ENCODE results near the gene BTBD16.

GRCh38 chr10:122245136-122245535 lies 26.0 kb upstream of the BTBD16 start:
- TF ChIP-seq POLR2A (IDR thresholded peaks at IDR 0.05) = no peak
- TF ChIP-seq POLR2AphosphoS5 (IDR thresholded peaks at IDR 0.05) = no peak
